Measurements from ENCODE around the gene NUDCD3.

GRCh38 chr7:44518761-44519160 is 28.3 kb upstream of the NUDCD3 start:
- TF ChIP-seq CTCF (IDR thresholded peaks at IDR 0.05; ENCODE audit: low read length) (no peak), EZH2 (optimal IDR thresholded peaks at IDR 0.05; ENCODE audit: low read depth, low read length) (no peak), EZH2phosphoT487 (IDR thresholded peaks at IDR 0.05; ENCODE audit: low read length) (no peak)

All from MM.1S (cell line).